GM12872 (cell line): ENCODE results near the gene RPL22L1.

Experiments used
- TF ChIP-seq, protein P1 (sequence below): IDR thresholded peaks from 3 replicates; pipeline ENCODE4 v1.5.1; 2011; ENCODE audit warnings: low read depth, mild to moderate bottlenecking, low read length, moderate library complexity; ENCODE audit not compliant: insufficient read depth

RPL22L1 gene

GRCh38 chr3:170908235-170909116, 38.5 kb upstream of the RPL22L1 start, which contains the start of gene EIF5A2:
TSS of gene EIF5A2 (minus strand) at chr3:170908637. CDS start at chr3:170907806, 831 bp downstream.
- TF ChIP-seq, protein P1, sequence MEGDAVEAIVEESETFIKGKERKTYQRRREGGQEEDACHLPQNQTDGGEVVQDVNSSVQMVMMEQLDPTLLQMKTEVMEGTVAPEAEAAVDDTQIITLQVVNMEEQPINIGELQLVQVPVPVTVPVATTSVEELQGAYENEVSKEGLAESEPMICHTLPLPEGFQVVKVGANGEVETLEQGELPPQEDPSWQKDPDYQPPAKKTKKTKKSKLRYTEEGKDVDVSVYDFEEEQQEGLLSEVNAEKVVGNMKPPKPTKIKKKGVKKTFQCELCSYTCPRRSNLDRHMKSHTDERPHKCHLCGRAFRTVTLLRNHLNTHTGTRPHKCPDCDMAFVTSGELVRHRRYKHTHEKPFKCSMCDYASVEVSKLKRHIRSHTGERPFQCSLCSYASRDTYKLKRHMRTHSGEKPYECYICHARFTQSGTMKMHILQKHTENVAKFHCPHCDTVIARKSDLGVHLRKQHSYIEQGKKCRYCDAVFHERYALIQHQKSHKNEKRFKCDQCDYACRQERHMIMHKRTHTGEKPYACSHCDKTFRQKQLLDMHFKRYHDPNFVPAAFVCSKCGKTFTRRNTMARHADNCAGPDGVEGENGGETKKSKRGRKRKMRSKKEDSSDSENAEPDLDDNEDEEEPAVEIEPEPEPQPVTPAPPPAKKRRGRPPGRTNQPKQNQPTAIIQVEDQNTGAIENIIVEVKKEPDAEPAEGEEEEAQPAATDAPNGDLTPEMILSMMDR, result no peak

- TF ChIP-seq, protein P1, result no peak
These were observed 37.7 kb upstream of the RPL22L1 start for GRCh38 chr3:170907637-170908234.

- TF ChIP-seq, protein P1, result no peak
These were observed 35.9 kb upstream of the RPL22L1 start for GRCh38 chr3:170905862-170906261.

DNA sequence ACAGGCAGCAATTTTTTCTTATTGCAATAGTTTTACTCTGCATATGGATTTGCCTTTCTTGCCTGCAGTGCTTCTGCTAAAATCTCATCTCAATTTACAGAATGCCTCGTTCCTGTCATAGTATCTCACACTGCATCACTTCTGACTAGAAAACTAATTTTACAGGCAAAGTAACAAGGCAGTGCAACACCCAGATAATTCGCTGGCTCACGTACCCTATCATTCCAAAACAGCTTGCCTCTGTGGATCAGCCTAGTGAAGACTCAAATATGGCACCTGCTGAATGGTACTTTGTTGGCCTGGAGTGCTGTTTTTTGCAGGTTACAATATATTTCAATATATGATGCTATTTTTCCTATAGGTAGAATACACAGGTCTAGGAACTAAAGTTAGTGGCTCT, 33.1 kb upstream of the RPL22L1 start:
- TF ChIP-seq, protein P1, result no peak

- TF ChIP-seq, protein P1, result no peak
These were observed 29.5 kb upstream of the RPL22L1 start for GRCh38 chr3:170899455-170899854.

- TF ChIP-seq, protein P1, result no peak
These were observed 28.0 kb upstream of the RPL22L1 start for GRCh38 chr3:170897978-170898377.

- TF ChIP-seq, protein P1, result no peak
These were observed 26.8 kb upstream of the RPL22L1 start for GRCh38 chr3:170896781-170897180.
